Measurements from ENCODE around the gene MIAT. TPM values are rescaled to one million over a fixed set of nuclear protein-coding genes. Genes with fewer than 3 reads are reported as not detected.

MIAT gene
- polyA plus RNA-seq, 1 donor (not counting 4 experiments of a cell fraction or from before 2014, with no cell fraction given), result 0.04 TPM

DNA sequence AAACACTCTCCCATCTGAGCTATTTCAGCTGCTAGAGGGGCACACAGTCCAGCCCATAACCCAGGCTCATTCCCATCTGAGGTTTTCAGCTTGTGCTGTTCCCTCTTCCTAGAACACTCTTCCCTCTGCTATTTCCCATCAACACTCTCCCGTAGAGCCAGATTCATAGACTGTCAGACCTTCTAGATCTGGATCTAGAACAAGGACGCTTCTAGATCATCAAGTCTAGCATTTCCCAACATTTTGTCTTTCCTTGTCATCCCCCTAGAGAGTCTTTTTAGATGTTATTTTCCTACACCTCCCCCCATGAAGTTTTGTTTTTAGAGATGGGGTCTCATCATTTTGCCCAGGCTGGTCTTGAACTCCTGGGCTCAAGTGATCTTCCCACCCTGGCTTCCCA, 22.3 kb upstream of the MIAT start:
- Histone ChIP-seq H3K79me2 (ENCODE audit: control insufficient read depth, insufficient read depth, low read length) (no peaks in the 10 kb centered on the region), H3K4me2 (ENCODE audit: control insufficient read depth, extremely low read depth, insufficient read depth, low read depth, low read length) (no peak overlapping the region), H3K4me1 (ENCODE audit: control insufficient read depth, extremely low read depth, insufficient read depth, low read length) (no peaks in the 10 kb centered on the region), H3K27me3 (ENCODE audit: control insufficient read depth, extremely low read depth, insufficient read depth, low read length) (peaks cover 7% of the 10 kb centered on the region), H4K20me1 (ENCODE audit: control insufficient read depth, extremely low read depth, insufficient read depth, low read length) (no peaks in the 10 kb centered on the region), H3K9me1 (ENCODE audit: control insufficient read depth, extremely low read depth, insufficient read depth, low read length) (no peaks in the 10 kb centered on the region), H3K4me3 (ENCODE audit: control insufficient read depth in 2 of 3, extremely low read depth in 1 of 3, insufficient read depth in 2 of 3, low read depth in 1 of 3, low read length in 3 of 3) (no peak overlapping the region), H3K9ac (ENCODE audit: control insufficient read depth, extremely low read depth, insufficient read depth, low read length) (no peak overlapping the region), H2AFZ (ENCODE audit: control insufficient read depth, low read length) (no peak overlapping the region), H3K9me3 (ENCODE audit: control insufficient read depth, low read depth, low read length) (no peaks in the 10 kb centered on the region), H3K36me3 (ENCODE audit: control insufficient read depth in 2 of 2, extremely low read depth in 1 of 2, insufficient read depth in 2 of 2, low read length in 2 of 2) (no peaks in the 10 kb centered on the region), H3K27ac (ENCODE audit: control insufficient read depth, insufficient read depth, low read length) (no peak overlapping the region)
- TF ChIP-seq CTCF (optimal IDR thresholded peaks at IDR 0.05 in 1 of 3, IDR thresholded peaks at IDR 0.05 in 1 of 3, conservative IDR thresholded peaks at IDR 0.05 in 1 of 3; ENCODE audit: extremely low read depth in 1 of 3, insufficient read depth in 2 of 3, low read length in 3 of 3) (no peak), EZH2 (IDR thresholded peaks at IDR 0.05; ENCODE audit: low read length) (no peak)
- no peak for DNase-seq (ENCODE audit: low read depth, low spot score)
- FAIRE-seq, result no peak
- dilution Hi-C loops (cut with MboI; ENCODE audit: extremely low pct_ligation_motif_present, low sequenced_read_pairs), result no loop called here

DNA sequence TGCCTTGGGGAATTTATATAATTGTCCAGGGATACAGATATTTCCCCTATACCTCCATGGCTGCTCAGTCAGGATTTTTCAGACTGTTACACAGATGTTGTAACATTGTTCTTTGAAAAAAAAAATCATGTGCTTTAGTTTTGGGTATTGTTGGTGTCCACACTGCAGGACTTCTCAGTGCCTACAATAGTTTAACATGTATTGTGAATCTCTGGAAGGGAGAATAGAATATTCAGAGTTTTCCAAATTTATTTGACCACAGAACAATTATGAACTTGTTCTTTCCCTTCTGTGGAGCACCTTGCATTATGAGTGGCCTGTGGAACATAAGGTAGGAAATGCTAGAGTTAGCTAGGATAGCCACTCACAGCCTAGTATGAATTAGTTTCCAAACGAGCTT, 21.1 kb upstream of the MIAT start:
- Histone ChIP-seq H4K20me1 (ENCODE audit: control insufficient read depth, extremely low read depth, insufficient read depth, low read length) (no peaks in the 10 kb centered on the region), H3K27me3 (ENCODE audit: control insufficient read depth, extremely low read depth, insufficient read depth, low read length) (peaks cover 7% of the 10 kb centered on the region), H3K9me3 (ENCODE audit: control insufficient read depth, low read depth, low read length) (no peaks in the 10 kb centered on the region), H3K27ac (ENCODE audit: control insufficient read depth, insufficient read depth, low read length) (no peak overlapping the region), H3K4me1 (ENCODE audit: control insufficient read depth, extremely low read depth, insufficient read depth, low read length) (no peaks in the 10 kb centered on the region), H3K9ac (ENCODE audit: control insufficient read depth, extremely low read depth, insufficient read depth, low read length) (no peak overlapping the region), H3K9me1 (ENCODE audit: control insufficient read depth, extremely low read depth, insufficient read depth, low read length) (no peaks in the 10 kb centered on the region), H3K36me3 (ENCODE audit: control insufficient read depth in 2 of 2, extremely low read depth in 1 of 2, insufficient read depth in 2 of 2, low read length in 2 of 2) (no peaks in the 10 kb centered on the region), H3K4me2 (ENCODE audit: control insufficient read depth, extremely low read depth, insufficient read depth, low read depth, low read length) (no peak overlapping the region), H3K4me3 (ENCODE audit: control insufficient read depth in 2 of 3, extremely low read depth in 1 of 3, insufficient read depth in 2 of 3, low read depth in 1 of 3, low read length in 3 of 3) (no peak overlapping the region), H2AFZ (ENCODE audit: control insufficient read depth, low read length) (no peak overlapping the region), H3K79me2 (ENCODE audit: control insufficient read depth, insufficient read depth, low read length) (no peaks in the 10 kb centered on the region)
- FAIRE-seq, result no peak
- TF ChIP-seq CTCF (optimal IDR thresholded peaks at IDR 0.05 in 1 of 3, IDR thresholded peaks at IDR 0.05 in 1 of 3, conservative IDR thresholded peaks at IDR 0.05 in 1 of 3; ENCODE audit: extremely low read depth in 1 of 3, insufficient read depth in 2 of 3, low read length in 3 of 3) (no peak), EZH2 (IDR thresholded peaks at IDR 0.05; ENCODE audit: low read length) (no peak)
- DNase-seq (ENCODE audit: low read depth, low spot score), result no peak
- dilution Hi-C loops (cut with MboI; ENCODE audit: extremely low pct_ligation_motif_present, low sequenced_read_pairs), result no loop called here
